A549 (cell line): ENCODE measurements around the gene LAMC2.

Experiments used
- EP300 ChIP-seq, 2 experiments: fragments of >200 bp; sonication (Bioruptor Twin); formaldehyde crosslinking; IDR thresholded peaks; 2 replicates in 1 of 2; 3 replicates in 1 of 2; pipeline ENCODE4 v1.6.1; 2016 to 2017
- KDM5A ChIP-seq: fragments of 200-600 bp; sonication (generic); IDR thresholded peaks from 2 replicates; pipeline ENCODE4 v1.6.1; 2016; ENCODE audit warnings: antibody characterized with exemption, mild to moderate bottlenecking
- PHF8 ChIP-seq: fragments of 200-600 bp; sonication (generic); IDR thresholded peaks from 2 replicates; pipeline ENCODE4 v1.6.1; 2016; ENCODE audit warnings: low read depth, mild to moderate bottlenecking, antibody characterized with exemption, moderate library complexity, borderline replicate concordance
- POLR2AphosphoS2 ChIP-seq: conservative IDR thresholded peaks from 2 replicates; pipeline ENCODE4 v1.6.1; 2012; ENCODE audit warnings: low read length, improper control_type of control experiment, inconsistent platforms
- ZC3H11A ChIP-seq: fragments of 450-650 bp; IDR thresholded peaks from 2 replicates; pipeline ENCODE4 v1.6.1; 2014; ENCODE audit warnings: antibody characterized with exemption, mild to moderate bottlenecking
- TF ChIP-seq, protein P1 (sequence below): fragments of >200 bp; sonication (Bioruptor Twin); formaldehyde crosslinking; IDR thresholded peaks from 3 replicates; pipeline ENCODE4 v1.5.1; 2016

DNA sequence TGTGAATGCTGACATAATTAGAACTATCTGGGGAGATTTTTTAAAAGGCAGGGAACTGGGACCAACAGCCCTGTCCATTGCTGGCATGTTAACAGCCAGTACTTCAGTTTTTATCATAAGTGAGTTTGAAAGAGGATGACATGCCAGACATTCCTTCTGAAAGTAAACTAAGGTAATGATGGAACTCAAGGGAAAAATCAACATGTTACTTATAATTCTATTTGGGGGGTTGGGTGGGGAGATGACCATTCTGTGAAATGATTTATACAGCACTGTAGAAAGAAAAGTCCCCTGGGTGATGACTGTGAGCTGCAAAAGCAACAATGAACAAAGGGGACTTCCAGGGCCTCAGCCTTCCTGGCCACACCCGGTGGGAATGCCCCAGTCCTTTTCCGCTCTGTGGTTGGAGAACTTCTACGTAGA lies 5.4 kb upstream of the LAMC2 start:
- TF ChIP-seq EP300 (IDR thresholded peaks at IDR 0.05) (peak in 1 of 2 experiments; percentile 66; a peak in 2 of 5 replicates), POLR2AphosphoS2 (no peak), PHF8 (no peak), KDM5A (no peak), ZC3H11A (no peak)
- TF ChIP-seq, protein P1, sequence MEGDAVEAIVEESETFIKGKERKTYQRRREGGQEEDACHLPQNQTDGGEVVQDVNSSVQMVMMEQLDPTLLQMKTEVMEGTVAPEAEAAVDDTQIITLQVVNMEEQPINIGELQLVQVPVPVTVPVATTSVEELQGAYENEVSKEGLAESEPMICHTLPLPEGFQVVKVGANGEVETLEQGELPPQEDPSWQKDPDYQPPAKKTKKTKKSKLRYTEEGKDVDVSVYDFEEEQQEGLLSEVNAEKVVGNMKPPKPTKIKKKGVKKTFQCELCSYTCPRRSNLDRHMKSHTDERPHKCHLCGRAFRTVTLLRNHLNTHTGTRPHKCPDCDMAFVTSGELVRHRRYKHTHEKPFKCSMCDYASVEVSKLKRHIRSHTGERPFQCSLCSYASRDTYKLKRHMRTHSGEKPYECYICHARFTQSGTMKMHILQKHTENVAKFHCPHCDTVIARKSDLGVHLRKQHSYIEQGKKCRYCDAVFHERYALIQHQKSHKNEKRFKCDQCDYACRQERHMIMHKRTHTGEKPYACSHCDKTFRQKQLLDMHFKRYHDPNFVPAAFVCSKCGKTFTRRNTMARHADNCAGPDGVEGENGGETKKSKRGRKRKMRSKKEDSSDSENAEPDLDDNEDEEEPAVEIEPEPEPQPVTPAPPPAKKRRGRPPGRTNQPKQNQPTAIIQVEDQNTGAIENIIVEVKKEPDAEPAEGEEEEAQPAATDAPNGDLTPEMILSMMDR, result no peak
